ENCODE results near the gene CCDC178.

CCDC178 gene

DNA sequence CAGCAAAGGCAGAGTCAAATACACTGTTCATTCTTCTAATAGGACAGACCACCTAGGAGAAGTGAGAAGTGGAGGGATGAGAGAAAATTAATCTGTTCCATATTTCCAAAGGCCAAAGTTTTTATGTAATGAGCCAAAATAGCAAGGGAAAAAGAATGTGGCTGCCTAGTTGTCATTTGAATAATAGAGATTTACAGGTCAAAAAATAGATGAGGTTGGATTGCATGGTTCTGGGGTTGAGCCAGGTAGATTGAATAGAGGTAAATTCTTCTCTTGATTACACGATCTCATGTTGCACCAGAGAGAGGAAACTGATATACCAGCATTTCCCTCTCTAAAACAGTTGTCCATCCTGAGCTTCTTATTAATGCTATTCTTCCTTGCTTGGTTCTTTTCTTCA is 325.8 kb downstream of the CCDC178 start:
- DNase-seq = no peak

- no peak for DNase-seq
Measured at GRCh38 chr18:33113416-33113815, 327.1 kb downstream of the CCDC178 start.

DNA sequence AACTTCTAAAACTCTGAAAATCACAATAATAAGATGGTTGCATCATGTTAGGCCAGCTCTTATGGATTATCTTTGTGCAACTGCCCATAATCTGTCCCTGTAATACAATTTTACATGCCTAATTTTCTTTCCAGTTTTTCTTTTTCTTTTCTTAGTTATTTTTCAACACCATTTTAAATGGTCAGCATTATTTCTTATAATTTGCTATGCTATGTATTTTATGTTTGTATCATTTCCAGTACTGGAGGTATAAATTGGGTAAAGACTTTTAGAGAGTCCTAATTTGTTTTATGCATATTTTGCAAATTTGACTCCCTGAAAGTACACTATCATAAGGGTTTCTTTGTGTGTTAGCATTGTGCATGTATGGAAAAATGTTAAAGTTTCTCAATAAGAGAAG is 333.0 kb downstream of the CCDC178 start:
- DNase-seq = no peak

DNA sequence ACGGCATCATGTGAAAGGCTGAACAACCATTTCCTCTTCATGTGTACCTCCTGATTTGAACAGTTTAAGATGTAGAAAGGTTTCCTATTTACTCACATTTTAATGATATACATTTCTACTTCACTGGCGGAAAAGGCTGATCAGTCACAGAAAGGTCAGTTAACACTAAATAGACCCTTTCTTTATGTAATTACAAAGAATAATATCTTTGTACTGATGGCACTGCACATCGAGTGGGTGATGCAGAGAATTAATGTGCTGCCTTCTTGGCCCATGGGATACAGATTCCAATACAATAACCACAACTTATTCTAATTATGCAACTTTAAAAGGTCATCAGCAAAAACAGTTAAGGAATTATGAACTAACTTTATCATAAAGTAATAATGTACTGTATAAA is 339.2 kb downstream of the CCDC178 start:
- DNase-seq = no peak

DNA sequence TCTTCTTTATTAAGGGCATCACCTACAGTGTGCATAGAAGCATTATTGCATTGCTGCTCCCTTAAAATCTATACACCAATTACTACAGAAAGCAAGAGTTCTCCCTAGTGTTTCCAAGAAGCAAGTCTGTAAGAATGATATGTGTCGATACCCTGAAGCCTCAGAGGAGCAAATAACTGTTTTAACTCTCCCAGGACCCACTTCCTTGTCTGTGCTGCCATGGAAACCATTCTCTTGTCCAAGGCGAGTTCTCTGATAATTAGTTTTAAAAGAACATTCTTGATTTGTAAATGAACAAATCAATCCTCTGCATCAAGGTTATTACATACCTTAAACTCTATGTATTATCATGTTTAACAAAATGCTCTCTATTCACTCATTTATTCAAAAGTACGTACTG is 340.9 kb downstream of the CCDC178 start:
- no peak for DNase-seq

- DNase-seq = no peak
Measured at GRCh38 chr18:33097126-33097525, 343.4 kb downstream of the CCDC178 start.

DNA sequence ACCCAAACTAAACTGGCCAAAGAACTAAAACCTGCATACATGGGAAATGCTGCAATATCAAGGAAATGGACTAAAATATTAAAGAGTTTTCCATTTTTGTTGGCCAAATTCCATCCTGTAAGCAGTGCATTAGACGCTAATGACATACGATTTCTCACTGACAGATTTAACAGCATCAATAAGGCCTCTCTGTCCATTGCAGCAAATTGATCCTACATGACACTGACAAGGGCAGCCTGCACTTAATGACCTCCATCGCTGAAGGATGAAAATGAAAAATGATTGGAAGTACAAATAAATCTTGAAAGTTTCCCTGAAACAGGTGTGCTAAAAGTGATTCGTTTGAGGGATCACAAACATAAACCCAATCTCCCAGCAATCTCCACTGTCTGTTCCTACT is 350.1 kb downstream of the CCDC178 start:
- no peak for DNase-seq

- no peak for DNase-seq
Measured at GRCh38 chr18:33076601-33077000, 363.9 kb downstream of the CCDC178 start.

GRCh38 chr18:33074125-33074524 is 366.4 kb downstream of the CCDC178 start:
- no peak for DNase-seq

- no peak for DNase-seq
Measured at GRCh38 chr18:33062834-33063364, 377.6 kb downstream of the CCDC178 start.

DNA sequence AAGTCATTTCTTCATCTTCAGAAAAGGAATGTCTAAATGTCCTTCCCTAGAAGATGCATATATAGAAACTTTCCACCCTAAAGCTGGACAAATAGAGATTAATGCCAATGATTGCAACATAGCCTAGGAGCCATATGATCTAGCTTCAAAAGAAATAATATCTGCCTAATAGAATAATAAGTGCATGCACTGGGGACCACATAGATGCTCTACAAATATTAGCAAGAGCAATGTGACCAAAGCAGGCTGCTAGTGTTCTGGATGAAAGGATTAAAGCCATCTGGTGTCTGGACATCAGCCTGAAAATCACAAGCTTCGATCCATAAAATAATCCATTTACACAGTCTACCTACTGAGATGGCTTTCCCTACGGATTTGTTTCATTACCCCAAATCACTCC is 387.6 kb downstream of the CCDC178 start:
- peak; percentile 26 to 46 for DNase-seq

DNA sequence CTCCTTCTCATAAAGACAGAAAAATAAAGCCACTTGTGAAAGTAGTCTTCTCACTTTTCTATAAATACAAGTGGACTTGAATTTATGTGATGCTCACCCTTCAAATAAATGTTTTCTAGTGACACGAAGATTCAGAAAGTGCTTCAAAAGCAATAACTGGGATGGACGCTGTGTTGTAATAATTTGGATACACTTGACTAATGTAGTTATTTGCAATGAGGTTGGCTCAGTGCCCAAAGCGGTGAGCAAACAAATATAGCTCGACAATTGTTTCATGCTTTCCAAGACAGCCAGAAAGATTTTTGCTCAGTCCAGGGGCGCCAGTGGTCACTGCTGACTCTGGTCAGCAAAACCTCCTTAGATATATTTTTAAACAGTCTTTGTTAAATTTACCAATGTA is 389.1 kb downstream of the CCDC178 start:
- peak; percentile 25 to 76 for DNase-seq

- DNase-seq = no peak
Measured at GRCh38 chr18:33040213-33040612, 400.3 kb downstream of the CCDC178 start.

GRCh38 chr18:33034945-33035344 is 405.6 kb downstream of the CCDC178 start:
- no peak for DNase-seq

DNA sequence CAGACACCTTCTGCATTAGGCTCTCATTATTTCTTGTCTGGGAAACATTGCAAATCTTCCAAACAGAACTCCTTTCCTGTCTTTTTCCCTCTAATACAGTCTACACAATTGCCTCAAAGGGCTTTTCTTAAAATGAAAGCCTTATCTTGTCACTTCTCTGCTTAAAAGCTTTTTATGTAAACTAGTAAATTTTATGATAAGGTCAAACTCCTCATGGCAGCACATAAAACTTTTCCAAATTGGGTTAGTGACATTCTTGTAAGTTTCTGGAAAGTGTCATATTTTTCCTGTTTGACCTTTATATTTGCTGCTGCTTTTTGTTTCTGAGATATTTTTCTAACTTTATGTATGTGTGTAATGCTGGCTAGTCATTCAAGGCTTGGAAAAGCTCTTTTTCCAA is 406.3 kb downstream of the CCDC178 start:
- no peak for DNase-seq

GRCh38 chr18:33022370-33022769 is 418.2 kb downstream of the CCDC178 start:
- no peak for DNase-seq

DNA sequence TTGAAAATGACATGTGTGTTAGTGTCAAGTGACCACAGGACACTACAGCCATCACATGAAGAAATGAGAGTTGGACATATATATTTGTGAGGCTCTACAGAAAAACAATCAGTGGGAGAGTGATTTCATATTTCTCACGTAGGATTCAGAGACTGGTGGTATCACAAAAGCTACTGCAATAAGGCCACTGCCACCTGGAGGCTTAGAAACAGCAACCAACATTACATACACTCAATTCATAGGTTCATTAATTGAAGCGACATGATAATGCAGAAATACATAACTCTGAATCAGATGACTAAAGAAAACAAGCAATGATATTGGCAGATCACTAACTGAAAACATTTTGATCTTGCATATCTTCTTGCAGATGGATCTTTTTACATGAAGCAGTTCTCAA is 419.6 kb downstream of the CCDC178 start:
- no peak for DNase-seq

GRCh38 chr18:33014060-33014796 is 426.3 kb downstream of the CCDC178 start:
- DNase-seq = no peak

DNA sequence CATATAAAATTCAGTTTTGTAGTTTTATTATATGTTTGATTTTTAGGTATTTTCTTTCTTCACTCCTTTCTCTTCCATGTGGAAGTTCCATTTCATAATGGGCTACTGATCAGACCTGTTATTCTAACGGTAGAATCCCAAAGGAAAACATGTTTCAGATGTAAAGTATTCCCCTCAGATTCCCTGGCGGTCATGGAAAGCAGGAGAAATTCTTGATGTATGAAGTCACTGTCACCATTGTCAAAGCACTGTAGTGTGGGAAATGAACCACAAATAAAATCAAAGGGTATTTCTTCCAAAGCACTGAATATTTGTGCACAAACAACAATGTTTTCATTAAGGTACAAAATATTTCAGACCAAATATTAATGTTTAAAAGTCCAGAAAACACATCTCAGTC is 430.4 kb downstream of the CCDC178 start:
- no peak for DNase-seq

- no peak for DNase-seq
Measured at GRCh38 chr18:32998921-32999320, 441.6 kb downstream of the CCDC178 start.

GRCh38 chr18:32998285-32998684 is 442.2 kb downstream of the CCDC178 start:
- no peak for DNase-seq

GRCh38 chr18:32983721-32984120 is 456.8 kb downstream of the CCDC178 start:
- DNase-seq = no peak

DNA sequence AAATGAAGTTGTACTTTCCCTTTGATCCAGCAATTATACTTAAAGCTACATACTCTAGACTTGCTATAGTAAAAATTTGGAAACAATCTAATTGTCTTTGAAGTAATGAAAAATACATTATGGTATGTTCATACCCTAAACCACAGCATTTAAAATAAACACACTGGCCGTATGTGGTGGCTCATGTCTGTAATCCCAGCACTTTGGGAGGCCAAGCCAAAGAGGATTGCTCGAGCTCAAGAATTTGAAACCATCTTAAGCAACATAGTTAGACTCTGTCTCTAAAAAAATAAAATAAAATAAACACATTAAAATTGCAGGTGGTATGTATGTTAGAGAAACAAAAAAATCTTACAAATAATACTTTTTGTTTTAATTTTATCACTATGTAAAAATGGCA is 459.6 kb downstream of the CCDC178 start:
- DNase-seq = no peak

GRCh38 chr18:32975501-32975900 is 465.0 kb downstream of the CCDC178 start:
- no peak for DNase-seq

- DNase-seq = no peak
Measured at GRCh38 chr18:32975163-32975436, 465.4 kb downstream of the CCDC178 start.
